GM21737 (cell line): Measurements from ENCODE around the gene TDRD12.
"Not testable (repeated sequence)": the region's sequence is repeated elsewhere in the genome, so short reads cannot be mapped to it uniquely, and the experiment has no call there.

Source experiments
- ATAC-seq: cut with Tn5 transposase; IDR thresholded peaks from one replicate; pipeline ENCODE4 v1.9.1; 2021; ENCODE audit warnings: mild to moderate bottlenecking, moderate library complexity; ENCODE audit not compliant: unreplicated experiment

TDRD12 gene

GRCh38 chr19:32693151-32694108 is 26.1 kb upstream of the TDRD12 start:
- not testable (repeated sequence) for ATAC-seq

- ATAC-seq, result not testable (repeated sequence)
Measured at GRCh38 chr19:32694316-32694715, 25.3 kb upstream of the TDRD12 start.

GRCh38 chr19:32694851-32695250 is 24.7 kb upstream of the TDRD12 start:
- ATAC-seq, result not testable (repeated sequence)

- ATAC-seq, result not testable (repeated sequence)
Measured at GRCh38 chr19:32695506-32695905, 24.1 kb upstream of the TDRD12 start.

DNA sequence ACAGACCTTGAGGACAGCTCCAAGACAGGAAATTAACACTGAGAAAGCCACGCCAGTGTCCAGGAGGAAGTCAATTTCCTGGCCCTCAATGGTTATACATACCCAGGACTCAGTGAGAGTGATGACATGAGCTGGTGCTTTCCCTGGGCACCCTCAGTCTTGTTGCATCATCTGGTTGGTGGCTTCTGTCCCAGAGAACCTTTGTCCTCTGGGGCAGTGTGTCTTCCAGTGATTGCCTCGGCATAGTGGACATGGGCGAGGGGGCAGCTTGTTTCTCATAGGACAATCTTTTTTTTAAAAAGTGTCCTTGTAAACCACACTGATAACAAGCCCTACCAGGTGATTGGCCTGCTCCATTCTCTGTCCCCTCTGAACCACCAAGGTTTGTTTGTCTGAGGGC is 22.8 kb upstream of the TDRD12 start:
- ATAC-seq, result not testable (repeated sequence)

DNA sequence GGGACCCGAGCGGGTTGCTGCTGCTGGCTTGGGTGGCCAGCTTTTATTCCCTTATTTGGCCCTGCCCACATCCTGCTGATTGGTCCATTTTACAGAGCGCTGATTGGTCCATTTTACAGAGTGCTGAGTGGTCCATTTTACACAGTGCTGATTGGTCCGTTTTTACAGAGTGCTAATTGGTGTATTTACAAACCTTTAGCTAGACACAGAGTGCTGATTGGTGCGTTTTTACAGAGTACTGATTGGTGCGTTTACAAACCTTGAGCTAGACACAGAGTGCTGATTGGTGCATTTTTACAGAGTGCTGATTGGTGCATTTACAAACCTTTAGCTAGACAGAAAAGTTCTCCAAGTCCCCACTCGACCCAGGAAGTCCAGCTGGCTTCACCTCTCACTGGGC is 19.4 kb upstream of the TDRD12 start:
- ATAC-seq, result not testable (repeated sequence)

GRCh38 chr19:32702010-32702409 is 17.6 kb upstream of the TDRD12 start:
- no peak for ATAC-seq

DNA sequence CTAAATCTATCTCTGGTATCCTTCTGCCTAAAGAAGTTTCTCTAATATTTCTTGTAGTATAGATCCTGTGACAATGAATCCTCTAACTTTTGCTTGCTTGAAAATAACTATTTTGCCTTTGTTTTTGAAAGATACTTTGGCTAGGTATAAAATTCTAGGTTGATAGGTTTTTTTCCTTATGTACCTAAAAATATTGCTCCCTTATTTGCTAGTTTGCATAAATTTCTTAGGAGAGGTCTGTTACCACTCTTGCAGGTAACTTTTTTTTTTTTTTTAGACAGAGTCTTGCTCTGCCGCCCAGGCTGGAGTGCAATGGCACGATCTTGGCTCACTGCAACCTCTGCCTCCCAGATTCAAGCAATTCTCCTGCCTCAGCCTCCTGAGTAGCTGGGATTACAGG is 15.6 kb upstream of the TDRD12 start:
- not testable (repeated sequence) for ATAC-seq

- ATAC-seq, result no peak
Measured at GRCh38 chr19:32708457-32708856, 11.1 kb upstream of the TDRD12 start.

- ATAC-seq, result no peak
Measured at GRCh38 chr19:32709032-32709431, 10.5 kb upstream of the TDRD12 start.

- ATAC-seq, result no peak
Measured at GRCh38 chr19:32711747-32712146, 7.8 kb upstream of the TDRD12 start.

- ATAC-seq, result not testable (repeated sequence)
Measured at GRCh38 chr19:32716203-32716602, 3.4 kb upstream of the TDRD12 start.

DNA sequence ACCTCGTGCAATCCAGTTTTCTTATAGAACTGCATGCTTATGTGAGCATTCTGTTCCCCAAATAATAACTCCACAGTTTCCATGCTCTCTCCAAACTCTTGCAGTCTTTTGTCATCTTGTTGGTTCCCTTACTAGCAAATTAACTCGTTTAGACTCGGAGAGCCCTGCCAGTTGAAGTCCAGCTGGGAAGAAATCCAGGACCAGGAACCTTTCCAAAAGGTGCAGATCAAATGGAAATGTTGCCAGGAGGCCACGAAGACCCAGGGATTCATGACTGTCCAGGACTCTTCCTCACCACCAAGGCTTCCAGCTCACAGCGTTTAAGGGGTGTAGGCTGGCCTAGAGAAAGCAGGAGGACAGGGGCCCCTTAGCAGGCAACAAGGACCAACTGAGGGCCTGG is 2.1 kb upstream of the TDRD12 start:
- no peak for ATAC-seq

GRCh38 chr19:32718286-32718685 is 1.3 kb upstream of the TDRD12 start:
- ATAC-seq, result no peak

DNA sequence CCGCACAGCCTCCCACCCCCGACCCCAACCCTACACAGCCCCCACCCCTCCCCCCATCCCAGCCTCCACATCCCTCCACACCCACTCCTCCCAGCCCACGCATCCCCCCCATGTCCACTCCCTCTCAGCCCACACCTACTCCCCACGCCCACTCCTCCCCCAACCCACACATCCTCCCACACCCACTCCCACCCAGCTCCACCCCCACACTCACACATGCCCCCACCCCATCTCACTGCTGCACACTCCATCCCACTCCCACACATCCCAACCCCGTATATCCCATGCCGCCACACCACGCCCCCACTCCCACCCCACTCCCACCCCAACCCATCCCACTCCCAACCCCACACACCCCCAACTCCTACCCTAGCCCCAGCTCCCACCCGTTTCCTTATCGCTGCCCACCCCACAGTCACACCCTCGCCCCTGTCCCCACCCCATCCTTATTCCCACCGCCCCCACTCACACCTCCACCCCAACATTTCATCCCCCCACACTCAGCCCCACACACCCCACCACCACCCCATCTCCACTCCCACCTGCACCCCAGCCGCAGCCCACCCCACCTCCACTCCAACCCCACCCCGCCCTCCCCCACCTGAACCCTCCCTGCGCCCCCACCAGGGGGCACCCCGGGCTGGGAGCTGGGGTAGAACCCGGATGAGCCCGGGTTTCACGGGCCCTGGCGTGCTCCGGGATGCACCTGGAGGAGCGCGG is 809 bp downstream of the TDRD12 start:
- ATAC-seq, result no peak

DNA sequence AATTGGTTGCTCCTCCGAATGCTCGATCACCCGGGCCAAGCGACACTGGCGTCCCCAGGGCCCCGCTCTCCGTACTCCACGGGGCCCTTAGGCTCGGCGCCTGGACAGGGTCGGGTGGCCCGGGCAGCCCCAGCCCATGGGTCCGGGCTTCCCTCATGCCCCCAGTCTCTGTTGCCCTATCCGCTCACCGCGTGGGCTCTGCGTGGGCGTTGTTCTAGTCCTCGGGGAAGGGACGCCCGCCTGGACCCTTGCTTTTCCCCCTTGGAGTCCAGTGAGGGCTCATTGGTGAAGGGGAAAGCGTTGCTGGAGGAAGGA is 1.3 kb downstream of the TDRD12 start:
- ATAC-seq, result no peak

- no peak for ATAC-seq
Measured at GRCh38 chr19:32735936-32736335, 16.4 kb downstream of the TDRD12 start.

DNA sequence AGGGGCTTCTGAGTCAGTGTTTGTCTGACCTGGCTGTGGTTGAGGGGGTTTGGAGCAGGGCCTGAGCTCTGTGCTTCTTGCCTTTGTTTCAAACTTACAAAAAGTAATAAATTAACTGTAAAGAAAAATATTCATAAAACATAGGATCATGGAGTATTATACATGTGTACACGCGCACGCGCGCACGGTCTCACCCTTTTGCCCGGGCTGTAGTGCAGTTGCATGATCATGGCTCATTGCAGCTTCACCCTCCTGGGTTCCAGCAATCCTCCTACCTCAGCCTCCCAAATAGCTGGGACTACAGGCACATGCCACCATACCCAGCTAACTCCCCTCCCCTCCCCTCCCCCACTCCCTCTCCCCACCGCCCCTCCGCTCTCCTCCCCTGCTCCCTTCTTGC is 23.5 kb downstream of the TDRD12 start:
- ATAC-seq, result no peak

DNA sequence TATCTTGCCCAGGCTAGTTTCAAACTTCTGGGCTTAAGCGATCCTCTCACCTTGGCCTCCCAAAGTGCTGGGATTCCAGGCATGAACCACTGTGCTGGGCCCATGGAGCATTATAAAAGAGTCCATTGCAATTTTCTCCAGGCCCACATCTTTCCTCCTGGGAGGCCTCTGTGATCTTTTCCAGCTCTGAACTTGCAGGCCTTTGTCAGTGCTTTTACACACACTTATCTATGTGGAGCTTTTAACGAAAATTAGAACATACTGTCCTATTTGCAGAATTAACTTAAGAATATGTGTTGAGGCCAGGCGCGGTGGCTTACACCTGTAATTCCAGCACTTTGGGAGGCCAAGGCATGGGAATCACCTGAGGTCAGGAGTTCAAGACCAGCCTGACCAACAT is 23.9 kb downstream of the TDRD12 start:
- no peak for ATAC-seq

DNA sequence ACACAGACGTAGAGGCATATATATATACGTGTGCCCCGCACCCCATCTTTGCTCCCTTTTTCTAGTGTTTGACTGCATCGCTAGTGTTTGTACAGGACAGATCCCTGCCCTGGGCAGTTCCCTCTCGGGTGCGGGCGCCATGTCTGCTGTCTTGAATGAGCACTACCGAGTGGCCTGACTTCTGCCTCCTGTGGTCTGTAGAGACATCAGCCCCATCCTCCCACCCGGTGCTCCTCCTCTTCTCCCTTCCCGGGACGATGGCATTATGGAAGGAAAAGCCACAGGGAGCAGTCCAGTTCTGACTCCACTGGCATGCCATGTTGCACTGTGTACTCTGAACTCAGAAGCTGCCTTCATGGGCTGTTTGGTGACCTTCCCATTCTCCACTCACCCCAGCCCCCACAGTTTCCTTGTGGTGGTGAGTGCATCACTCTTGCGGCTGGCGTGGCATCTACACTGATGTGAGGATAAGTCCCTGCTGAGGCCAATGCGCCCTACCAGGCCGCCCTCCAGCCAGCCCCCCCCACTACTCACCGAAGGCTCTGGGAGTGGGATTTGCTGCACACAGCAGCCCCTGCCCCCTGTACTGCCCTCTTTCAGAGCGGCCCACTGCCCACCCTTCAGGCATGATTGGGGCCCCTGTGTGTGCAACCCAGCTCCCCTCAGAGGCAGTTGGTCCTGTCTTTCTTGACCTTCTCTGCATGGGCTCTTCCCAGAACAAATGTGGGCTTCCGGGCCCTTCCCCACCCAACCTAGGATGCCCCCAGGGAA is 25.2 kb downstream of the TDRD12 start:
- ATAC-seq, result no peak

GRCh38 chr19:32745594-32746251 is 26.2 kb downstream of the TDRD12 start:
- ATAC-seq, result not testable (repeated sequence)
